Epithelial cell of proximal tubule (primary cell): ENCODE results near the gene USB1. TPM values are rescaled to one million over a fixed set of nuclear protein-coding genes. Genes with fewer than 3 reads are reported as not detected.

Experiments used
- DNase-seq: peaks from one replicate; pipeline ENCODE4 v3.0.0-alpha.2; 2011; ENCODE audit warnings: low read depth
- H3K4me3 ChIP-seq: 2 replicates; pipeline ENCODE4 v1.5.1; 2011; ENCODE audit warnings: low read depth, mild to moderate bottlenecking, low read length
- CTCF ChIP-seq: conservative IDR thresholded peaks from 2 replicates; pipeline ENCODE4 v1.5.1; 2012; ENCODE audit warnings: low read depth, mild to moderate bottlenecking, low read length
- total RNA-seq: library from RNA; depleted of rRNA; stranded (reverse); fragments of >200 nt; gene quantifications from 2 replicates; pipeline ENCODE4 v1.2.3, GENCODE V29; 2015

The USB1 gene
- total RNA-seq, 1 donor from 2014 or later: 31.2 TPM

- TF ChIP-seq CTCF: no peak
- no peak overlapping the region for H3K4me3 ChIP-seq
- no peak for DNase-seq
Measured at GRCh38 chr16:58040945-58041627, 39.9 kb downstream of the USB1 start.

GRCh38 chr16:58041628-58041955 is 40.4 kb downstream of the USB1 start:
- DNase-seq: no peak
- TF ChIP-seq CTCF: no peak
- H3K4me3 ChIP-seq: no peak overlapping the region

GRCh38 chr16:58042001-58042885 is 41.0 kb downstream of the USB1 start:
- TF ChIP-seq CTCF: no peak
- no peak for DNase-seq
- no peak overlapping the region for H3K4me3 ChIP-seq

- no peak for TF ChIP-seq CTCF
- no peak for DNase-seq
- no peak overlapping the region for H3K4me3 ChIP-seq
Measured at GRCh38 chr16:58042886-58043515, 41.8 kb downstream of the USB1 start.

- no peak overlapping the region for H3K4me3 ChIP-seq
- DNase-seq: no peak
- no peak for TF ChIP-seq CTCF
Measured at GRCh38 chr16:58043571-58044155, 42.5 kb downstream of the USB1 start.

GRCh38 chr16:58044266-58045019 is 43.2 kb downstream of the USB1 start:
- H3K4me3 ChIP-seq: no peak overlapping the region
- TF ChIP-seq CTCF: no peak
- DNase-seq: no peak
